H1 (cell line): ENCODE data around the gene LIPA. TPM values are rescaled to one million over a fixed set of nuclear protein-coding genes. Genes with fewer than 3 reads are reported as not detected.

ENCODE experiments used
- CHD7 ChIP-seq: fragments of 300-600 bp; sonication (generic); IDR thresholded peaks from 2 replicates; pipeline ENCODE4 v1.7.1; 2012; ENCODE audit warnings: low read length, moderate library complexity, mild to moderate bottlenecking, inconsistent platforms; ENCODE audit not compliant: insufficient replicate concordance
- polyA plus RNA-seq, 7 experiments: library from polyadenylated mRNA; depleted of rRNA in 3 of 7; stranded (reverse) in 5 of 7; unstranded in 2 of 7; fragments of >200 nt in 5 of 7; fragments of 200-250 nt in 2 of 7; gene quantifications; 1 replicate in 5 of 7; 2 replicates in 1 of 7; 4 replicates in 1 of 7; pipeline versions ENCODE4 v1.2.1 to v1.2.3, GENCODE V29; 2011 to 2013; ENCODE audit warnings: missing spikeins in 2 of 7, mixed read lengths in 2 of 7
- total RNA-seq: library from RNA; stranded (reverse); fragmentation: NEBNext Ultra II Directional; extraction: Animal tissue kit (Norgen Biotek cat#: 25700); gene quantifications from 2 replicates; pipeline ENCODE4 v1.2.1, GENCODE V29; 2021

LIPA gene
- total and polyA plus RNA-seq, 2 of the 8 experiments (the other 6 are each of a cell fraction or from before 2014, with no cell fraction given) = 18.1 to 32.4 TPM

- no peak for TF ChIP-seq CHD7
Observed at GRCh38 chr10:89280508-89280907, 28.9 kb upstream of the LIPA start (continued).
